ENCODE results near the gene CUL1.

- TF ChIP-seq CTCF (IDR thresholded peaks at IDR 0.05), result no peak
- no peak for TF ChIP-seq POLR2A (IDR thresholded peaks at IDR 0.05)
Measured at GRCh38 chr7:148674689-148675088, 24.0 kb upstream of the CUL1 start.
